Brain microvascular endothelial cell (primary cell): ENCODE data around the gene CNOT3.

Source experiments
- DNase-seq: peaks from one replicate; pipeline ENCODE4 v3.0.0-alpha.2; 2020
- H3K27ac ChIP-seq: fragments of 250-450 bp; sonication (Bioruptor Pico); 2 replicates; pipeline ENCODE4 v1.5.1; 2020; ENCODE audit warnings: mild to moderate bottlenecking, moderate library complexity
- H3K27me3 ChIP-seq: fragments of 250-450 bp; sonication (Bioruptor Pico); replicated peaks from 2 replicates; pipeline ENCODE4 v1.5.1; 2020; ENCODE audit warnings: mild to moderate bottlenecking
- H3K36me3 ChIP-seq: fragments of 250-450 bp; sonication (Bioruptor Pico); replicated peaks from 2 replicates; pipeline ENCODE4 v1.5.1; 2020; ENCODE audit warnings: mild to moderate bottlenecking
- H3K4me3 ChIP-seq: 2 replicates; pipeline ENCODE4 v1.5.1; 2011; ENCODE audit warnings: low read depth, mild to moderate bottlenecking, control low read depth, low read length, moderate library complexity
- CTCF ChIP-seq: IDR thresholded peaks from 2 replicates; pipeline ENCODE4 v1.5.1; 2011; ENCODE audit warnings: low read depth, mild to moderate bottlenecking, moderate library complexity, low read length, control low read depth, inconsistent platforms; ENCODE audit errors: missing control alignments
- in situ Hi-C: cut with HindIII; loops from 2 replicates; pipeline ENCODE4 v1.10.0; 2017; ENCODE audit warnings: low sequenced_read_pairs, low pct_ligation_motif_present

CNOT3 gene

DNA sequence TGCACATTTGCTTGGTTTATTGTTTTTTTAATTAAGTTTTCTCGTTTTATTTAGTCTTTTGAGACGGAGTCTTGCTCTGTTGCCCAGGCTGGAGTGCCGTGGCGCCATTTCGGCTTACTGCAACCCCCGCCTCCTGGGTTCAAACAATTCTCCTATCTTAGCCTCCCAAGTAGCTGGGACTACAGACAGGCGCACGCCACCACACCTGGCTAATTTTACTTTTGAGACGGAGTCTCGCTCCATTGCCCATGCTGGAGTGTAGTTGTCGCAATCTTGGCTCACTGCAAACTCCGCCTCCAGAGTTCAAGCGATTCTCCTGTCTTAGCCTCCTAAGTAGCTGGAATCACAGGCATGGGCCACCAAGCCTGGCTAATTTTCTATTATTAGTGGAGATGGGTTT lies 64.4 kb downstream of the CNOT3 start:
- no peaks in the 10 kb centered on the region for H3K27me3 ChIP-seq
- peaks cover 59% of the 10 kb centered on the region for H3K36me3 ChIP-seq
- in situ Hi-C loops, result no loop called here
- TF ChIP-seq CTCF, result no peak
- DNase-seq, result no peak
- peak overlapping the region; percentile 73 for H3K4me3 ChIP-seq
- H3K27ac ChIP-seq, result no peak overlapping the region

- peaks cover 71% of the 10 kb centered on the region for H3K36me3 ChIP-seq
- H3K27me3 ChIP-seq, result no peaks in the 10 kb centered on the region
- in situ Hi-C loops, result no loop called here
- no peak for DNase-seq
- H3K27ac ChIP-seq, result no peak overlapping the region
- H3K4me3 ChIP-seq, result peak overlapping the region; percentile 15
- TF ChIP-seq CTCF, result no peak
Observed at GRCh38 chr19:54203151-54203611, 65.6 kb downstream of the CNOT3 start.

- in situ Hi-C loops, result no loop called here
- Histone ChIP-seq H3K4me3 (no peak overlapping the region), H3K27me3 (no peaks in the 10 kb centered on the region), H3K27ac (no peak overlapping the region), H3K36me3 (peaks cover 77% of the 10 kb centered on the region)
- TF ChIP-seq CTCF, result no peak
- DNase-seq, result no peak
Observed at GRCh38 chr19:54204767-54205468, 67.4 kb downstream of the CNOT3 start.
